HepG2 (cell line): ENCODE measurements around the gene WDR20. TPM values are rescaled to one million over a fixed set of nuclear protein-coding genes. Genes with fewer than 3 reads are reported as not detected.

Experiments used
- PAWR ChIP-seq: sonication (generic); formaldehyde crosslinking; IDR thresholded peaks from 2 replicates; pipeline ENCODE4 v1.4.0; 2020; ENCODE audit warnings: missing genetic modification reagents, mild to moderate bottlenecking, borderline replicate concordance
- ZBTB40 ChIP-seq, 2 experiments: fragments of 450-650 bp in 1 of 2; sonication (generic) in 1 of 2; formaldehyde crosslinking in 1 of 2; IDR thresholded peaks; 2 replicates each; pipeline versions ENCODE4 v1.6.1 to v1.8.0; 2016 to 2022; ENCODE audit warnings: antibody characterized with exemption in 1 of 2, mild to moderate bottlenecking in 1 of 2, missing genetic modification reagents in 1 of 2
- polyA plus RNA-seq, 8 experiments: library from polyadenylated mRNA; depleted of rRNA in 3 of 8; stranded (reverse) in 7 of 8; unstranded in 1 of 8; fragments of >200 nt; fragmentation: Illumina TruSeq in 4 of 8; extraction: Trizol in 4 of 8; gene quantifications; 2 replicates each; pipeline versions ENCODE4 v1.2.1 to v1.2.3, GENCODE V29; 2011 to 2016; ENCODE audit warnings: low read depth in 4 of 8, missing spikeins in 1 of 8, mixed read lengths in 1 of 8; ENCODE audit not compliant: insufficient read depth in 1 of 8
- total RNA-seq, 5 experiments: library from RNA; depleted of rRNA; stranded (reverse); fragments of >200 nt; fragmentation: Illumina TruSeq; extraction: Trizol; gene quantifications; 2 replicates each; pipeline ENCODE4 v1.2.3, GENCODE V29; 2016; ENCODE audit warnings: low read depth in 1 of 5

The WDR20 gene
- total and polyA plus RNA-seq, 2 of the 13 experiments (the other 11 are each of a cell fraction or from before 2014, with no cell fraction given): 10.4 to 23.2 TPM

GRCh38 chr14:102183886-102184285, 44.2 kb downstream of the WDR20 start (continued):
- TF ChIP-seq ZBTB40 (IDR thresholded peaks at IDR 0.05) (no peak), ZBTB40 (CRISPR knock-in tag; IDR thresholded peaks at IDR 0.05) (no peak), PAWR (CRISPR knock-in tag) (no peak)
